DOHH2 (cell line): Measurements from ENCODE around the gene KLHL14.

ENCODE experiments used
- H3F3A ChIP-seq: fragments of 200-600 bp; sonication (generic), shearing (Covaris generic); 2 replicates; pipeline ENCODE4 v1.6.0; 2016; ENCODE audit warnings: antibody characterized with exemption, mild to moderate bottlenecking; ENCODE audit not compliant: control insufficient read depth, insufficient read depth
- H3K27ac ChIP-seq: fragments of 200-600 bp; sonication (generic); 2 replicates; pipeline ENCODE4 v1.5.1; 2014; ENCODE audit warnings: low read depth, mild to moderate bottlenecking, low read length, moderate library complexity
- H3K27me3 ChIP-seq: fragments of 200-600 bp; sonication (generic); 2 replicates; pipeline ENCODE4 v1.6.1; 2014; ENCODE audit warnings: mild to moderate bottlenecking, low read length, mixed read lengths; ENCODE audit not compliant: control insufficient read depth
- H3K36me3 ChIP-seq: fragments of 200-600 bp; sonication (generic); 2 replicates; pipeline ENCODE4 v1.6.1; 2014; ENCODE audit warnings: mild to moderate bottlenecking, low read length, moderate library complexity, mixed read lengths; ENCODE audit not compliant: control insufficient read depth
- H3K4me1 ChIP-seq: fragments of 200-600 bp; sonication (generic); 2 replicates; pipeline ENCODE4 v1.6.1; 2014; ENCODE audit warnings: mild to moderate bottlenecking, low read length, mixed read lengths; ENCODE audit not compliant: control insufficient read depth
- H3K4me2 ChIP-seq: fragments of 200-600 bp; sonication (generic); 2 replicates; pipeline ENCODE4 v1.6.0; 2014; ENCODE audit warnings: mild to moderate bottlenecking, low read length, moderate library complexity
- H3K4me3 ChIP-seq: fragments of 200-600 bp; sonication (generic); 2 replicates; pipeline ENCODE4 v1.5.1; 2014; ENCODE audit warnings: mild to moderate bottlenecking, low read length, mixed read lengths
- H3K79me2 ChIP-seq: fragments of 200-600 bp; sonication (generic); 2 replicates; pipeline ENCODE4 v1.6.1; 2014; ENCODE audit warnings: mild to moderate bottlenecking, low read length, mixed read lengths; ENCODE audit not compliant: control insufficient read depth
- H3K9me2 ChIP-seq: fragments of 200-600 bp; sonication (generic); replicated peaks from 2 replicates; pipeline ENCODE4 v1.6.1; 2014; ENCODE audit warnings: mild to moderate bottlenecking, low read length, mixed read lengths; ENCODE audit not compliant: control insufficient read depth
- H3K9me3 ChIP-seq: fragments of 200-600 bp; sonication (generic); 2 replicates; pipeline ENCODE4 v1.6.1; 2014; ENCODE audit warnings: antibody characterized with exemption, low read length, mixed read lengths; ENCODE audit not compliant: control insufficient read depth, insufficient read depth
- H4K20me1 ChIP-seq: fragments of 200-600 bp; sonication (generic); 2 replicates; pipeline ENCODE4 v1.6.0; 2014; ENCODE audit warnings: low read depth, mild to moderate bottlenecking, antibody characterized with exemption, low read length, moderate library complexity; ENCODE audit not compliant: control insufficient read depth, insufficient read depth
- EZH2phosphoT487 ChIP-seq: fragments of 200-600 bp; sonication (generic); IDR thresholded peaks from 2 replicates; pipeline ENCODE4 v1.6.1; 2017; ENCODE audit warnings: borderline replicate concordance, mild to moderate bottlenecking, antibody characterized with exemption, low read length, moderate library complexity, mixed read lengths
- TF ChIP-seq, protein P1 (sequence below): fragments of 200-600 bp; sonication (generic); IDR thresholded peaks from one replicate; pipeline ENCODE4 v1.5.1; 2014; ENCODE audit warnings: antibody characterized with exemption, mild to moderate bottlenecking, low read depth, low read length; ENCODE audit not compliant: poor library complexity, severe bottlenecking

The KLHL14 gene

GRCh38 chr18:32749809-32750208, 23.0 kb downstream of the KLHL14 start:
- TF ChIP-seq, protein P1, sequence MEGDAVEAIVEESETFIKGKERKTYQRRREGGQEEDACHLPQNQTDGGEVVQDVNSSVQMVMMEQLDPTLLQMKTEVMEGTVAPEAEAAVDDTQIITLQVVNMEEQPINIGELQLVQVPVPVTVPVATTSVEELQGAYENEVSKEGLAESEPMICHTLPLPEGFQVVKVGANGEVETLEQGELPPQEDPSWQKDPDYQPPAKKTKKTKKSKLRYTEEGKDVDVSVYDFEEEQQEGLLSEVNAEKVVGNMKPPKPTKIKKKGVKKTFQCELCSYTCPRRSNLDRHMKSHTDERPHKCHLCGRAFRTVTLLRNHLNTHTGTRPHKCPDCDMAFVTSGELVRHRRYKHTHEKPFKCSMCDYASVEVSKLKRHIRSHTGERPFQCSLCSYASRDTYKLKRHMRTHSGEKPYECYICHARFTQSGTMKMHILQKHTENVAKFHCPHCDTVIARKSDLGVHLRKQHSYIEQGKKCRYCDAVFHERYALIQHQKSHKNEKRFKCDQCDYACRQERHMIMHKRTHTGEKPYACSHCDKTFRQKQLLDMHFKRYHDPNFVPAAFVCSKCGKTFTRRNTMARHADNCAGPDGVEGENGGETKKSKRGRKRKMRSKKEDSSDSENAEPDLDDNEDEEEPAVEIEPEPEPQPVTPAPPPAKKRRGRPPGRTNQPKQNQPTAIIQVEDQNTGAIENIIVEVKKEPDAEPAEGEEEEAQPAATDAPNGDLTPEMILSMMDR = no peak
- no peak for TF ChIP-seq EZH2phosphoT487
- Histone ChIP-seq H3K9me3 (no peaks in the 10 kb centered on the region), H3K4me2 (no peak overlapping the region), H3K4me1 (peaks cover 15% of the 10 kb centered on the region), H3K79me2 (peaks cover 15% of the 10 kb centered on the region), H3K9me2 (no peaks in the 10 kb centered on the region), H3K36me3 (peaks cover 23% of the 10 kb centered on the region), H3K27ac (no peak overlapping the region), H3K27me3 (no peaks in the 10 kb centered on the region), H3K4me3 (no peak overlapping the region), H3F3A (peaks cover 3% of the 10 kb centered on the region; the same call in 1 of the 2 replicates), H4K20me1 (no peaks in the 10 kb centered on the region)

DNA sequence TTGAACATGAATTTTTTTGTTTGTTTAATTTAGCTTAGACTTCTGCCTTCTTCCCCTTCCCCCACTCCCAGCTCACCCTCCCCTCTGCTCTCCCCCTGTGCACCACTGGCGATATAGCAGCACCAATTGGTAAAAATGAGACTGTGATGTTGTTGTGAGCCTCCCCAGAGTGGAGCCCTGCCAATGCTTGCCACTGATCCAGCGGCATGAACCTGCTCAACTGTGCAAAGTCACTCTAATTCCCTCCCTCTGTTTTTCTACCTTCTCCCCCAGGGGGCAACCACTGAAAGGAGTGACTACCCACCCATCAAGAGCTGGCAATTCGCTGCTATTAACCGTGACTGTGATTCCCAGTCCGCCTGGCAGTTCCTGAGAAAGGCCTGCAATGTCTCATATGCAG, 30.2 kb downstream of the KLHL14 start:
- Histone ChIP-seq H3K9me3 (no peaks in the 10 kb centered on the region), H3K4me3 (no peak overlapping the region), H3F3A (no peaks in the 10 kb centered on the region), H3K27ac (no peak overlapping the region), H3K4me2 (no peak overlapping the region), H3K36me3 (peaks cover 29% of the 10 kb centered on the region), H4K20me1 (no peaks in the 10 kb centered on the region), H3K4me1 (no peaks in the 10 kb centered on the region), H3K27me3 (no peaks in the 10 kb centered on the region), H3K79me2 (peaks cover 3% of the 10 kb centered on the region; the same call in 1 of the 2 replicates), H3K9me2 (no peaks in the 10 kb centered on the region)
- TF ChIP-seq EZH2phosphoT487 = no peak
- TF ChIP-seq, protein P1 = no peak

- H3K9me2 ChIP-seq = no peaks in the 10 kb centered on the region
- H3K36me3 ChIP-seq = peaks cover 32% of the 10 kb centered on the region
- H3F3A ChIP-seq = no peaks in the 10 kb centered on the region
- no peak overlapping the region for H3K4me2 ChIP-seq
- no peaks in the 10 kb centered on the region for H3K9me3 ChIP-seq
- no peaks in the 10 kb centered on the region for H3K27me3 ChIP-seq
- no peak overlapping the region for H3K4me3 ChIP-seq
- TF ChIP-seq, protein P1 = no peak
- TF ChIP-seq EZH2phosphoT487 = no peak
- H3K79me2 ChIP-seq = peaks cover 5% of the 10 kb centered on the region; the same call in 1 of the 2 replicates
- H4K20me1 ChIP-seq = no peaks in the 10 kb centered on the region
- H3K27ac ChIP-seq = no peak overlapping the region
- peaks cover 10% of the 10 kb centered on the region for H3K4me1 ChIP-seq
Observed at GRCh38 chr18:32735781-32736180, 37.0 kb downstream of the KLHL14 start.
